Right cardiac atrium (tissue), 5 donors: Measurements from ENCODE around the gene EIF6. TPM values are rescaled to one million over a fixed set of nuclear protein-coding genes. Genes with fewer than 3 reads are reported as not detected.

ENCODE experiments used
- ATAC-seq, 2 donors: fragments of 200-7000 bp; cut with Tn5 transposase; one replicate each; pipeline versions ENCODE4 v1.8.0 to v1.9.1; 2020; ENCODE audit warnings: moderate library complexity in 2 of 2, mild to moderate bottlenecking in 1 of 2
- DNase-seq, 3 donors: peaks; one replicate each; pipeline ENCODE4 v3.0.0-alpha.2; 2020
- H3K27ac ChIP-seq: one replicate; pipeline ENCODE4 v1.5.1; 2013; ENCODE audit warnings: mild to moderate bottlenecking, low read length, control low read depth, moderate library complexity
- H3K27me3 ChIP-seq: one replicate; pipeline ENCODE4 v1.6.1; 2013; ENCODE audit not compliant: control insufficient read depth, insufficient read depth
- H3K4me1 ChIP-seq: one replicate; pipeline ENCODE4 v1.6.1; 2013; ENCODE audit warnings: low read length; ENCODE audit not compliant: control insufficient read depth, insufficient read depth
- H3K4me3 ChIP-seq: one replicate; pipeline ENCODE4 v1.5.1; 2013; ENCODE audit warnings: low read length, control low read depth
- H3K9me3 ChIP-seq: one replicate; pipeline ENCODE4 v1.6.1; 2013; ENCODE audit warnings: low read length; ENCODE audit not compliant: control insufficient read depth
- WGBS: extraction: QIAGEN DNeasy Blood & Tissue Kit; methylation state at CpG from one replicate; pipeline ENCODE4 v1.1.7; 2013; 5-methylcytosine and 5-hydroxymethylcytosine counted together
- intact Hi-C, 4 donors: fragments of 100-400 bp; cut with DNase I; formaldehyde crosslinking; loops; one replicate each; pipeline versions ENCODE4 v1.11.0 to v1.14.0; 2022 to 2023
- polyA plus RNA-seq: library from polyadenylated mRNA; stranded (reverse); fragments of 200-250 nt; gene quantifications from one replicate; pipeline ENCODE4 v1.2.3, GENCODE V29; 2013
- total RNA-seq, 4 donors: library from RNA; stranded (reverse); fragmentation: NEBNext Ultra II Directional; extraction: Animal tissue kit (Norgen Biotek cat#: 25700); gene quantifications; one replicate each; pipeline ENCODE4 v1.2.1, GENCODE V29; 2021
- donor health status: healthy with polysubstance abuse.
- donor health status: DM: no; HTN: yes; CAD: no.
- donor health status: DM: no; HTN: no; CAD: no.
- donor health status: DM: no; HTN: yes; CAD: no; lungs with severe emphysema.
- donor health status: DM: yes; HTN: yes; CAD: no.

Gene EIF6
- total and polyA plus RNA-seq, 5 donors = 36.2 to 57.3 (median 41.3) TPM

DNA sequence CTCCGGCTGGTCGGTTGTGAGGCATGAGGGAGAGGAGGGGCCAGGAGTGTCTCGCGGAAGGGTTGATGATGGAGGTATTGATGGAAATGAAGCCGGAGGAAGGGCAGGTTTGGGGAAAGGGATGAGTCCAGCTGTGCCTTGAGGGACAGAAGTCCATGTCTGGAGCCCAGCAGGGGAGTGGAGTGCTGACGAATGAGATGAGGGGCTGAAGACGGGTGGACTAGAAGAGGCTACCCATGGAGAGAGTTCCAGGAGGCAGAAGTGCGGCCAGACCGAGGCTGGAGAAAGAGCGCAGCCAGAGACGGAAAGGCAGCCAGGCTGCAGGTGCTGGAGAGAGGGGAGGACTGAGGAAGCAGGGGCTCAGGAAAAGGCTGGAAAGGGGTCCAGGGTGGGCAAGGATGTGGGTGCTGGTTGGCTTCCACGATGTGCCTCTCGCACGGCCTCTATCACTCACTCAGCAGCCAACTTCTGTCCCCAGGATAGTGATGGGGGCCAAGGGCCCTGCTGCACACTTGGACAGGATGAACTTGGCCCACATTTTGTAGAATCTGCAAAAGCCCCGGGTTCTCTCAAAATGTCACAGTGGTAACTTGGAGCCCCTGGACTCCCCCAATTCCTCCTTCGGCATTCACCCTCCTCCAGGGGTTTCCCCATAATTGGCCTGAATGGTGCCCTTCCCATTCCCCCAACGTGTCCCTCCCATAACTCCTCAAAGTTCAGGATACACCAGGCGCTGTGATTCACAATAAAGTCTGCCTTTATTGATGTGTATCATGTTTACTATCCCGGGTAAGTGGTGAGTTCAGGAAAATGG lies 627 bp upstream of the EIF6 start:
- intact Hi-C loops = no loop called here
- H3K27me3 ChIP-seq = no peaks in the 10 kb centered on the region
- WGBS = 46% methylated on average over 19 of the region's 19 CpGs
- ATAC-seq = peak in 1 of 2 donors; percentile 4
- no peaks in the 10 kb centered on the region for H3K9me3 ChIP-seq
- peak overlapping the region; percentile 37 for H3K27ac ChIP-seq
- peaks cover 2% of the 10 kb centered on the region for H3K4me1 ChIP-seq
- peak overlapping the region; percentile 92 for H3K4me3 ChIP-seq
- no peak for DNase-seq

DNA sequence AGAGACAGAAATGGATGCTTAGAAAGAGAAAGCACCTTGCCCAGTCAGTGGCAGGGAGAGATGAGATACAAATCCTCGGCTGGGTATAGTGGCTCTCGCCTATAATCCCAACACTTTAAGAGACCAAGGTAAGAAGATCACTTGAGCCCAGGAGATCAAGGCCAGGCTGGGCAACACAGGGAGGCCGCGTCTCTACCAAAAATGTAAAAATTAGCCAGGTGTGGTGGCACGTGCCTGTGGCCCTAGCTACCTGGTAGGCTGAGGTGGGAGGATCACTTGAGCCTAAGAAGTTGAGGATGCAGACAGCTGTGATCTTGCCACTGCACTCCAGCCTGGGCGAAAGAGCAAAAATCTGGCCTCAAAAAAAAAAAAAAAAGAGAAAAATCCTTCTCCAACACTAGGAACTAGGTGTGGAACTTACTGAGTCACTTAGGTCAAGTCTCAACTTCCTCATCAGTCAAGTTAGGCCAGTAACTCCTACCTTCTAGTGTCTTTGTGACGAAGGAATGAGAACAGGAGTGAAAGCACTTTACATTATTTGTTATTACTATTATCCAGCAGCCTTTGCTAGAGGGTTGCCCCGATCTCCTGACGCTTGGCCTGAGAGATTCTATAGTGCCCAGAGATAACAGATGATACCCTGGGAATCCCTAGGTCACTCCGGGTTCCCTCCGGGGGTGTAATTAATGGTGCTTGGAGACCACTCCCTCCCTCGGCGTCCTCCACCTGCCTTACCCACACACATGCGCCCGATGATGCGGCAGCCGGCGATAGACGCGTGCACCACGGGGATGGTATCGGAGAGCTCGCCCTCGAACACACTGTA lies 918 bp downstream of the EIF6 start:
- Histone ChIP-seq H3K27me3 (no peaks in the 10 kb centered on the region), H3K27ac (peak overlapping the region; percentile 73), H3K4me3 (peak overlapping the region; percentile 92), H3K9me3 (no peaks in the 10 kb centered on the region), H3K4me1 (peaks cover 2% of the 10 kb centered on the region)
- intact Hi-C loops = no loop called here
- no peak for DNase-seq
- no peak for ATAC-seq
- 22% methylated on average over 24 of the region's 24 CpGs for WGBS

DNA sequence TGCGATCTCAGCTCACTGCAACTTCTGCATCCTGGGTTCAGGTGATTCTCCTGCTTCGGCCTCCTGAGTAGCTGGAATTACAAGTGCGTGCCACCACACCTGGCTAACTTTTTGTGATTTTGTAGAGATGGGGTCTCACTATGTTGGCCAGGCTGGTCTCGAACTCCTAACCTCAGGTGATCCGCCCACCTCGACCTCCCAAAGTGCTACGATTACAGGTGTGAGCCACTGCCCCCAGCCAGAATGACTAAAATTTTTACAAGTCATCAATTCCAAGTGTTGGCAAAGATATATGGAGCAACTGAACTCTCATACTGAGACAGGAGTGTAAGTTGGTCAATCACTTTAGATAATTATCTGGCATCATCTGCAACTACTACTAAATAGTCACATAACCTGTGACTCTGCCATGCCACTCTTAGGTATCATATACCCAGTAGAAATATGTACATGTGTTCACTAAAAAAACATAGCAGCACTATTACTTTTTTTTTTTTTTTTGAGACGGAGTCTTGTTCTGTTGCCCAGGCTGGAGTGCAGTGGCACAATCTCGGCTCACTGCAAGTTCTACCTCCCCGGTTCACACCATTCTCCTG lies 3.0 kb downstream of the EIF6 start:
- Histone ChIP-seq H3K27me3 (no peaks in the 10 kb centered on the region), H3K4me3 (no peak overlapping the region), H3K27ac (no peak overlapping the region), H3K9me3 (no peaks in the 10 kb centered on the region), H3K4me1 (peaks cover 2% of the 10 kb centered on the region)
- intact Hi-C loops = no loop called here
- DNase-seq = no peak
- ATAC-seq = no peak
- 96% methylated on average over 10 of the region's 10 CpGs for WGBS

GRCh38 chr20:35280523-35280922 lies 4.0 kb downstream of the EIF6 start:
- H3K4me1 ChIP-seq = peaks cover 2% of the 10 kb centered on the region
- H3K4me3 ChIP-seq = no peak overlapping the region
- ATAC-seq = no peak
- no peak overlapping the region for H3K27ac ChIP-seq
- no peak for DNase-seq
- H3K27me3 ChIP-seq = no peaks in the 10 kb centered on the region
- no peaks in the 10 kb centered on the region for H3K9me3 ChIP-seq
- WGBS = 95% methylated on average over 6 of the region's 6 CpGs
- intact Hi-C loops = no loop called here

DNA sequence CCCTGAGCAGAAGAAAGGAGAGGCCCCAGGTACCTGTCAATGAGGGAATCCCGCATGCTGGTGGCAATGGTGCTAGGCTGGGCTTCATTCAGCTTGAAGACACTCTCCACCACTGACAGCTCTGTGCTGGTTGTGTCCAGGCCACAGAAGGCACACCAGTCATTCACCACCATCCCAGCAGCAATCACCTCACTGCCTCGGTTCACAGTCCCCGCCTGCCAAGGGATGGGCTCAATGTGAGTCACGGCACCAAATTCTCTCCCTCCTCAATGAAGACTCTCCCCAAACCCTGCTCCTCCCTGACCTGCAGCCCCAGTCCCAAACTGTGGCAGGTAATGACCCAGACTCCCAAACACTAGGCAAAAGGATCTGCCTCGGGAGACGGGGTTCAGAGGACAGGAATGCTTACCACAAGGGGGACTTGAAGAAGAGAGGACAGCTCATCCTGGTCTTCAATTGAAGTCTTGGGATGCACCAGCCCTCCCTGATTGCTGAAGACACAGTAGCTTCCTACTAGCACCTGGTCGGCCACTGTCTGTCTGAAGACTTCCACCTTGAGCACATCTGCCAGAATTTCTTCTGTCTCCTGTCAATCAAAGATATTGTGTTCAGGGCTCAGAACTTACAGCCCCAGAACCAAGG lies 4.9 kb downstream of the EIF6 start:
- H3K4me3 ChIP-seq = no peak overlapping the region
- no peaks in the 10 kb centered on the region for H3K27me3 ChIP-seq
- WGBS = 90% methylated on average over 7 of the region's 7 CpGs
- intact Hi-C loops = loop anchor here in 1 of 4 donors (10.0 kb wide), 1 partner anchor 435 kb away; no protein-coding TSS in a partner anchor
- H3K9me3 ChIP-seq = no peaks in the 10 kb centered on the region
- H3K4me1 ChIP-seq = peaks cover 2% of the 10 kb centered on the region
- DNase-seq (no peak), ATAC-seq (no peak)
- no peak overlapping the region for H3K27ac ChIP-seq

GRCh38 chr20:35279040-35279439 lies 5.5 kb downstream of the EIF6 start:
- Histone ChIP-seq H3K4me3 (no peak overlapping the region), H3K27me3 (no peaks in the 10 kb centered on the region), H3K4me1 (peaks cover 2% of the 10 kb centered on the region), H3K27ac (no peak overlapping the region), H3K9me3 (no peaks in the 10 kb centered on the region)
- WGBS = 83% methylated on average over 5 of the region's 5 CpGs
- DNase-seq (no peak), ATAC-seq (no peak)
- intact Hi-C loops = loop anchor here in 1 of 4 donors (10.0 kb wide), 1 partner anchor 434 kb away; no protein-coding TSS in a partner anchor

GRCh38 chr20:35277531-35278395 lies 6.8 kb downstream of the EIF6 start, which contains the start of gene MMP24OS:
Gene MMP24OS, minus strand, starts transcription at chr20:35278122. Its CDS starts 193 bp downstream, at chr20:35277929.
- Histone ChIP-seq H3K27me3 (no peaks in the 10 kb centered on the region), H3K9me3 (no peaks in the 10 kb centered on the region), H3K27ac (peak within 1 kb of the TSS; percentile 95), H3K4me3 (peak within 1 kb of the TSS; percentile 77), H3K4me1 (no peaks in the 10 kb centered on the region)
- peak; percentile 93 to 97 (median 97) for DNase-seq
- under 1% methylated on average over 76 of the region's 76 CpGs for WGBS
- intact Hi-C loops = loop anchor here in 1 of 4 donors (10.0 kb wide), 1 partner anchor 433 kb away; no protein-coding TSS in a partner anchor
- peak; percentile 93 to 97 for ATAC-seq

DNA sequence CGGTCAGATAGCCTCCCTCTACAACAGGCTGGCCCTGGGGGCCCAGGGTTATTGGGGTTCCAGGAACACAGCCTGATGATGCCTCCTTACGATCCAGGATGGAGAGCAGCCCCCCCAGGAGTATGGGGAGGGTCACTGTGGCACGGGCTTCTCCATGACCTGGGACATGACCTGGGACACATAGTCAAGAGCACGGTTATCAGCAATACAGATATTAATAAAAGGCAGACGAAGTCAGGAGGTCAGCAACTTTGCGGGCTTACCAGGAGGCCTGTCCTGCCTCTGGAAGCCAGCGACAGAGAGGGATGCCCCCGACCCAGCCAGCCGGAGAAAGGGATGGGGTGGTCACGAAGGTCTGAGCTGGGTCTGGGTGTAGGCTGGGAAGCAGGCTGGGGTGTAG lies 7.4 kb downstream of the EIF6 start:
- peak overlapping the region; percentile 77 for H3K4me3 ChIP-seq
- no peaks in the 10 kb centered on the region for H3K9me3 ChIP-seq
- no peaks in the 10 kb centered on the region for H3K4me1 ChIP-seq
- ATAC-seq (no peak), DNase-seq (peak in 1 of 3 donors; percentile 45)
- intact Hi-C loops = loop anchor here in 1 of 4 donors (10.0 kb wide), 1 partner anchor 432 kb away; no protein-coding TSS in a partner anchor
- H3K27ac ChIP-seq = peak overlapping the region; percentile 86
- 8% methylated on average over 10 of the region's 10 CpGs for WGBS
- no peaks in the 10 kb centered on the region for H3K27me3 ChIP-seq

DNA sequence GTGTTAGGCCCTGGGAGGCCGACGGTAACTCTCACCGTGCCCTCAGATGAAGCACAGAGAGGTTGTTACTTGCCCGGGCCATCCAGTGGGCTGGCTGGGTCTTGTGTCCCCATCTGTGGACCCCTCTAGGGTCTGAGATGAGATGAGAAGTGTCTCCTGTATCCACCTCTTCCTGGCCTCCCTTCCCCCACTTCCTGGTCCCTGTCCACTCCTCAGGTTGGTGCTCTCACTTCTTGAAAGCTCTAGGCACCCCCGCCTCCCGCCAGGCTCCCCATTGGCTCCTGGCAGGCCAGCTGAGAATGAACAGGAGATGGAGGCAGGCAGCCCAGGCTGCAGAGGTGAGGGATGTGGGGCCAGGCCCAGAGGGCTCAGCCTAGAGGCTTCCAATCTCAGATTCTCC lies 8.2 kb downstream of the EIF6 start:
- intact Hi-C loops = loop anchor here in 1 of 4 donors (10.0 kb wide), 1 partner anchor 432 kb away; no protein-coding TSS in a partner anchor
- Histone ChIP-seq H3K27me3 (no peaks in the 10 kb centered on the region), H3K27ac (no peak overlapping the region), H3K9me3 (no peaks in the 10 kb centered on the region), H3K4me1 (no peaks in the 10 kb centered on the region), H3K4me3 (no peak overlapping the region)
- DNase-seq (peak in 1 of 3 donors; percentile 55), ATAC-seq (no peak)
- 89% methylated on average over 6 of the region's 6 CpGs for WGBS
